SK-N-SH treated with all-trans-retinoic acid at 6 μM for 48 hours (cell line): ENCODE data around the gene PRKAB2.

Experiments
- ARNTL ChIP-seq: fragments of 450-650 bp; formaldehyde crosslinking; IDR thresholded peaks from 2 replicates; pipeline ENCODE4 v1.5.0; 2020; ENCODE audit warnings: low read depth, mild to moderate bottlenecking, moderate library complexity, borderline replicate concordance
- CREB5 ChIP-seq: fragments of 250-450 bp; sonication (Bioruptor Pico); IDR thresholded peaks from 2 replicates; pipeline ENCODE4 v1.5.1; 2020; ENCODE audit warnings: low read depth, mild to moderate bottlenecking, moderate library complexity
- ESRRG ChIP-seq: fragments of 250-450 bp; sonication (Bioruptor Pico); IDR thresholded peaks from 2 replicates; pipeline ENCODE4 v1.6.1; 2021; ENCODE audit warnings: mild to moderate bottlenecking
- ISL1 ChIP-seq: fragments of 250-450 bp; sonication (Bioruptor Pico); IDR thresholded peaks from 2 replicates; pipeline ENCODE4 v2.1.2; 2022; ENCODE audit warnings: mild to moderate bottlenecking, moderate library complexity
- OSR1 ChIP-seq: fragments of 250-450 bp; sonication (Bioruptor Pico); IDR thresholded peaks from 2 replicates; pipeline ENCODE4 v1.8.0; 2022; ENCODE audit warnings: moderate library complexity, mild to moderate bottlenecking, inconsistent platforms
- PATZ1 ChIP-seq: fragments of 250-450 bp; sonication (Bioruptor Pico); IDR thresholded peaks from 2 replicates; pipeline ENCODE4 v1.8.0; 2020; ENCODE audit warnings: mild to moderate bottlenecking, moderate library complexity, borderline replicate concordance
- PPARA ChIP-seq: fragments of 250-450 bp; sonication (Bioruptor Pico); IDR thresholded peaks from 2 replicates; pipeline ENCODE4 v1.5.0; 2020; ENCODE audit warnings: mild to moderate bottlenecking, borderline replicate concordance
- SNAI2 ChIP-seq: fragments of 250-450 bp; sonication (Bioruptor Pico); IDR thresholded peaks from 2 replicates; pipeline ENCODE4 v1.5.0; 2020; ENCODE audit warnings: mild to moderate bottlenecking, moderate library complexity
- TCF4 ChIP-seq: fragments of 250-450 bp; sonication (Bioruptor Pico); IDR thresholded peaks from 2 replicates; pipeline ENCODE4 v1.8.0; 2021; ENCODE audit warnings: mild to moderate bottlenecking, moderate library complexity, borderline replicate concordance
- TOX ChIP-seq: fragments of 250-450 bp; sonication (Bioruptor Pico); IDR thresholded peaks from 2 replicates; pipeline ENCODE4 v1.8.0; 2021; ENCODE audit warnings: mild to moderate bottlenecking, moderate library complexity, borderline replicate concordance
- ZC3H10 ChIP-seq: fragments of 250-450 bp; sonication (Bioruptor Pico); IDR thresholded peaks from 2 replicates; pipeline ENCODE4 v1.5.1; 2021; ENCODE audit warnings: mild to moderate bottlenecking, moderate library complexity
- ZFP3 ChIP-seq: fragments of 250-450 bp; sonication (Bioruptor Pico); IDR thresholded peaks from 2 replicates; pipeline ENCODE4 v1.5.0; 2020; ENCODE audit warnings: mild to moderate bottlenecking, moderate library complexity
- ZFP30 ChIP-seq: fragments of 450-650 bp; formaldehyde crosslinking; IDR thresholded peaks from 2 replicates; pipeline ENCODE4 v1.5.0; 2022; ENCODE audit warnings: mild to moderate bottlenecking, moderate library complexity
- ZNF8 ChIP-seq: fragments of 450-650 bp; formaldehyde crosslinking; IDR thresholded peaks from 2 replicates; pipeline ENCODE4 v1.5.0; 2020; ENCODE audit warnings: mild to moderate bottlenecking, moderate library complexity

GRCh38 chr1:147215540-147215916, 43.3 kb upstream of the PRKAB2 start:
- TF ChIP-seq ESRRG (no peak), SNAI2 (CRISPR knock-in tag) (no peak), PPARA (no peak), ARNTL (CRISPR knock-in tag) (no peak), OSR1 (no peak), ISL1 (CRISPR knock-in tag) (no peak), TCF4 (CRISPR knock-in tag) (no peak), PATZ1 (CRISPR knock-in tag) (no peak), TOX (CRISPR knock-in tag) (no peak), ZC3H10 (CRISPR knock-in tag) (no peak), ZNF8 (no peak), ZFP3 (CRISPR knock-in tag) (no peak), CREB5 (CRISPR knock-in tag) (no peak), ZFP30 (no peak)
